Stomach (tissue), 4 donors: ENCODE results near the gene CCND1.

ENCODE experiments used
- POLR2A ChIP-seq, 4 donors: fragments of 450-650 bp; IDR thresholded peaks; one replicate each; pipeline ENCODE4 v1.6.1; 2016; ENCODE audit warnings: antibody characterized with exemption in 4 of 4, control low read depth in 2 of 4, mild to moderate bottlenecking in 1 of 4, moderate library complexity in 1 of 4
- POLR2AphosphoS5 ChIP-seq, 3 donors: sonication (generic); formaldehyde crosslinking; IDR thresholded peaks; one replicate each; pipeline ENCODE4 v1.6.1; 2016; ENCODE audit warnings: antibody characterized with exemption in 3 of 3

DNA sequence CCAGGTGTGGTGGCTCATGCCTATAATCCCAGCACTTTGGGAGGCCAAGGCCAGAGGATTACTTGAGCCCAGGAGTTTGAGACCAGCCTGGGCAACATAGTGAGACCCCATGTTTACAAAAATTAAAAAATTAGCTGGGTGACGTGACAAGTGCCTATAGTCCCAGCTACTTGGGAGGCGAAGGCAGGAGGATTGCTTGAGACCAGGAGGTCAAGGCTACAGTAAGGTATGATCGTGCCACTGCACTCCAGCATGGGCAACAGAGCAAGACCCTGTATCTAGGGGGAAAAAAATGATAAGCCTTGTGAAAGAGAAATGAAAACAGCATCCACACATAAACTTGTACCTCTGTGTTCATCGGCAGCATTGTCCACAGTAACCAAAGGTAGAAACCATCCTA lies 8.1 kb upstream of the CCND1 start:
- TF ChIP-seq POLR2AphosphoS5 (IDR thresholded peaks at IDR 0.05): no peak
- no peak for TF ChIP-seq POLR2A (IDR thresholded peaks at IDR 0.05)
